GM12875 (cell line): ENCODE data around the gene TMEM131L.
A peak's percentile ranks its signal among the peaks of the same experiment; 100 is the strongest.

Experiments used
- H3K4me3 ChIP-seq: one replicate; pipeline ENCODE4 v1.5.1; 2011; ENCODE audit warnings: low read depth, low read length, control low read depth
- CTCF ChIP-seq: IDR thresholded peaks from 2 replicates; pipeline ENCODE4 v1.5.1; 2011; ENCODE audit warnings: low read depth, mild to moderate bottlenecking, control low read depth, inconsistent platforms, low read length, moderate library complexity, borderline replicate concordance; ENCODE audit not compliant: insufficient read depth

Gene TMEM131L

GRCh38 chr4:153628796-153629315 lies 162.7 kb downstream of the TMEM131L start:
- no peak overlapping the region for H3K4me3 ChIP-seq
- TF ChIP-seq CTCF: no peak

GRCh38 chr4:153629776-153630175 lies 163.6 kb downstream of the TMEM131L start:
- H3K4me3 ChIP-seq: no peak overlapping the region
- no peak for TF ChIP-seq CTCF

GRCh38 chr4:153634738-153635353 lies 168.7 kb downstream of the TMEM131L start:
- H3K4me3 ChIP-seq: no peak overlapping the region
- peak; percentile 43; the same call in 1 of the 2 replicates for TF ChIP-seq CTCF

GRCh38 chr4:153635846-153636245 lies 169.7 kb downstream of the TMEM131L start:
- H3K4me3 ChIP-seq: no peak overlapping the region
- no peak for TF ChIP-seq CTCF

GRCh38 chr4:153637201-153637600 lies 171.0 kb downstream of the TMEM131L start:
- H3K4me3 ChIP-seq: no peak overlapping the region
- no peak for TF ChIP-seq CTCF

- H3K4me3 ChIP-seq: no peak overlapping the region
- no peak for TF ChIP-seq CTCF
These were observed 171.9 kb downstream of the TMEM131L start for GRCh38 chr4:153638011-153638410.

GRCh38 chr4:153638999-153639398 lies 172.8 kb downstream of the TMEM131L start:
- H3K4me3 ChIP-seq: no peak overlapping the region
- TF ChIP-seq CTCF: no peak
